GM10847 (cell line): ENCODE results near the gene ERO1B.

Experiments used
- POLR2A ChIP-seq: IDR thresholded peaks from 2 replicates; pipeline ENCODE4 v1.6.1; 2011; ENCODE audit not compliant: insufficient read length; ENCODE audit errors: extremely low read depth

ERO1B gene

GRCh38 chr1:236302941-236303340 is 21.2 kb upstream of the ERO1B start:
- no peak for TF ChIP-seq POLR2A

- TF ChIP-seq POLR2A, result no peak
Observed at GRCh38 chr1:236301958-236302335, 20.2 kb upstream of the ERO1B start.

- TF ChIP-seq POLR2A, result no peak
Observed at GRCh38 chr1:236301080-236301957, 19.6 kb upstream of the ERO1B start.

GRCh38 chr1:236297161-236297560 is 15.4 kb upstream of the ERO1B start:
- no peak for TF ChIP-seq POLR2A

GRCh38 chr1:236292425-236292824 is 10.7 kb upstream of the ERO1B start:
- no peak for TF ChIP-seq POLR2A

- no peak for TF ChIP-seq POLR2A
Observed at GRCh38 chr1:236289492-236290131, 7.9 kb upstream of the ERO1B start.

- TF ChIP-seq POLR2A, result no peak
Observed at GRCh38 chr1:236288620-236288976, 6.8 kb upstream of the ERO1B start.

GRCh38 chr1:236287757-236288619 is 6.2 kb upstream of the ERO1B start:
- no peak for TF ChIP-seq POLR2A

- TF ChIP-seq POLR2A, result no peak
Observed at GRCh38 chr1:236287356-236287755, 5.6 kb upstream of the ERO1B start.

- TF ChIP-seq POLR2A, result no peak
Observed at GRCh38 chr1:236284291-236284721, 2.5 kb upstream of the ERO1B start.

GRCh38 chr1:236282719-236283118 is 961 bp upstream of the ERO1B start:
- TF ChIP-seq POLR2A, result no peak

GRCh38 chr1:236282425-236282716 is 613 bp upstream of the ERO1B start:
- no peak for TF ChIP-seq POLR2A

- no peak for TF ChIP-seq POLR2A
Observed at GRCh38 chr1:236281198-236281653, 532 bp downstream of the ERO1B start.

- TF ChIP-seq POLR2A, result no peak
Observed at GRCh38 chr1:236280438-236281197, 1.1 kb downstream of the ERO1B start.

GRCh38 chr1:236275586-236275985 is 6.2 kb downstream of the ERO1B start:
- TF ChIP-seq POLR2A, result no peak

- TF ChIP-seq POLR2A, result no peak
Observed at GRCh38 chr1:236275061-236275460, 6.7 kb downstream of the ERO1B start.

GRCh38 chr1:236273358-236273757 is 8.4 kb downstream of the ERO1B start:
- TF ChIP-seq POLR2A, result no peak
